ENCODE measurements around the gene LMCD1. TPM values are rescaled to one million over a fixed set of nuclear protein-coding genes. Genes with fewer than 3 reads are reported as not detected.

The LMCD1 gene
- total RNA-seq, 4 donors from 2014 or later, result 23.3 to 52.8 (median 34.8) TPM

DNA sequence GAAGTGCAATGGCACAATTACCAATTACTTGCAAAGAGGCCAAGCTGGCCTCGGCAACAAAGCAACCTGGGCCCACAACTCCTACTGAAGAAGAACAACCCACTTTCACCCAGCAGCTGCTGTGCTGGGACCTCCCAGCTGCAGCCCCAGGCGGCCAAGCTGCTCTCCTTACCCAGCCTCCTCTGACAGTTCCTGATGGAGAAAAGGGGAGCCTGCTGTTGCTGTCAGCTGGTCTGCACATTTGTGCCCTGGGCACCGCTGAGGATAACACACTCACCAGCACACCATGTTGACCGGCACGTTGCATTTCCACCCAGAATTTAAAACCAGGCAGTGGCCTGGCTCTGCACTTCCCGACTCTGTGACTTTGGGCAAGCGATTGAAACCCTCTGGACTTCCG, 109.3 kb downstream of the LMCD1 start:
- H3K9me3 ChIP-seq, result no peaks in the 10 kb centered on the region
- no peaks in the 10 kb centered on the region for H3K36me3 ChIP-seq
- H3K4me1 ChIP-seq, result peaks cover 11 to 32% (median 12%) of the 10 kb centered on the region in 3 donors
- H3K27ac ChIP-seq, result peak overlapping the region in 2 of 4 donors; percentile 29 to 65
- peak overlapping the region in 2 of 4 donors; percentile 12 to 48 for H3K4me3 ChIP-seq
- DNase-seq, result no peak
- intact Hi-C loops (cut with DNase I), result no loop called here
- H3K27me3 ChIP-seq, result no peaks in the 10 kb centered on the region
- WGBS, 2 donors, result 97 to 100% methylated on average over 3 to 6 of the region's 8 CpGs
- TF ChIP-seq POLR2A (IDR thresholded peaks at IDR 0.05), result no peak
- TF ChIP-seq, protein P1, sequence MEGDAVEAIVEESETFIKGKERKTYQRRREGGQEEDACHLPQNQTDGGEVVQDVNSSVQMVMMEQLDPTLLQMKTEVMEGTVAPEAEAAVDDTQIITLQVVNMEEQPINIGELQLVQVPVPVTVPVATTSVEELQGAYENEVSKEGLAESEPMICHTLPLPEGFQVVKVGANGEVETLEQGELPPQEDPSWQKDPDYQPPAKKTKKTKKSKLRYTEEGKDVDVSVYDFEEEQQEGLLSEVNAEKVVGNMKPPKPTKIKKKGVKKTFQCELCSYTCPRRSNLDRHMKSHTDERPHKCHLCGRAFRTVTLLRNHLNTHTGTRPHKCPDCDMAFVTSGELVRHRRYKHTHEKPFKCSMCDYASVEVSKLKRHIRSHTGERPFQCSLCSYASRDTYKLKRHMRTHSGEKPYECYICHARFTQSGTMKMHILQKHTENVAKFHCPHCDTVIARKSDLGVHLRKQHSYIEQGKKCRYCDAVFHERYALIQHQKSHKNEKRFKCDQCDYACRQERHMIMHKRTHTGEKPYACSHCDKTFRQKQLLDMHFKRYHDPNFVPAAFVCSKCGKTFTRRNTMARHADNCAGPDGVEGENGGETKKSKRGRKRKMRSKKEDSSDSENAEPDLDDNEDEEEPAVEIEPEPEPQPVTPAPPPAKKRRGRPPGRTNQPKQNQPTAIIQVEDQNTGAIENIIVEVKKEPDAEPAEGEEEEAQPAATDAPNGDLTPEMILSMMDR (IDR thresholded peaks at IDR 0.05), result no peak

GRCh38 chr3:8617921-8618320, 116.3 kb downstream of the LMCD1 start:
- intact Hi-C loops (cut with DNase I), result no loop called here
- WGBS, 2 donors, result 94 to 100% methylated on average over 4 of the region's 5 CpGs

DNA sequence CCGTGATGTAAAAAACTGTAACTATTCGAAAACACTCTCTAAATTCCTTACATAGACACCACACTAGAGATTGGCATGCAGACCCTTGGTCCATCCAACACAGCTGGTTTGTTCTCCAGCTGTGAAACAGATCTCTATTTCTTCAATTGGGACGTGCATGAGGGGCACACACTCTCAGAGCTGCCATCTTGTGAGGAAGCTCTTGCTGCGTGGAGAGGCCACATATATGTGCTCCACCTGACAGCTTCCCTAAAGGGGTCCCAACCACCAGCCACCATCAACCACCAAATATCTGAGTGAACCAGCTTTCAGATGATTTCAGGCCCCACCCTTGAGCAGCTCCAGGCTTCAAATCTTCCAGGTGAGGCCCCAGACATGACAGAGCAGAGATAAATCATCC, 117.3 kb downstream of the LMCD1 start:
- peak overlapping the region; percentile 32 to 73 (median 70) for H3K27ac ChIP-seq
- no peaks in the 10 kb centered on the region for H3K36me3 ChIP-seq
- intact Hi-C loops (cut with DNase I), result no loop called here
- no peaks in the 10 kb centered on the region for H3K9me3 ChIP-seq
- no peak for TF ChIP-seq POLR2A (IDR thresholded peaks at IDR 0.05)
- TF ChIP-seq, protein P1 (IDR thresholded peaks at IDR 0.05), result no peak
- peaks cover 0 to 5% (median 0%) of the 10 kb centered on the region in 4 donors for H3K27me3 ChIP-seq
- no peak for DNase-seq
- no peak overlapping the region for H3K4me3 ChIP-seq
- WGBS, 2 donors, result 94% methylated on average over 4 of the region's 4 CpGs
- H3K4me1 ChIP-seq, result peaks cover 0 to 42% (median 18%) of the 10 kb centered on the region in 3 donors

More at GRCh38 chr3:8617921-8618320, 116.3 kb downstream of the LMCD1 start:
- Histone ChIP-seq H3K27me3 (no peaks in the 10 kb centered on the region), H3K27ac (no peak overlapping the region), H3K9me3 (no peaks in the 10 kb centered on the region), H3K4me1 (peaks cover 0 to 34% (median 14%) of the 10 kb centered on the region in 3 donors), H3K4me3 (no peak overlapping the region), H3K36me3 (no peaks in the 10 kb centered on the region)
- DNase-seq, result no peak
- no peak for TF ChIP-seq POLR2A (IDR thresholded peaks at IDR 0.05)
- TF ChIP-seq, protein P1 (IDR thresholded peaks at IDR 0.05), result no peak

GRCh38 chr3:8619548-8619947, 117.9 kb downstream of the LMCD1 start:
- H3K4me1 ChIP-seq, result peaks cover 0 to 42% (median 18%) of the 10 kb centered on the region in 3 donors
- peak overlapping the region; percentile 70 to 74 (median 72) for H3K27ac ChIP-seq
- H3K4me3 ChIP-seq, result no peak overlapping the region
- TF ChIP-seq POLR2A (IDR thresholded peaks at IDR 0.05), result no peak
- TF ChIP-seq, protein P1 (IDR thresholded peaks at IDR 0.05), result no peak
- DNase-seq, result no peak
- H3K9me3 ChIP-seq, result no peaks in the 10 kb centered on the region
- H3K27me3 ChIP-seq, result peaks cover 0 to 5% (median 0%) of the 10 kb centered on the region in 4 donors
- H3K36me3 ChIP-seq, result no peaks in the 10 kb centered on the region
- intact Hi-C loops (cut with DNase I), result no loop called here
- WGBS, 2 donors, result 64 to 66% methylated on average over 6 to 7 of the region's 7 CpGs

DNA sequence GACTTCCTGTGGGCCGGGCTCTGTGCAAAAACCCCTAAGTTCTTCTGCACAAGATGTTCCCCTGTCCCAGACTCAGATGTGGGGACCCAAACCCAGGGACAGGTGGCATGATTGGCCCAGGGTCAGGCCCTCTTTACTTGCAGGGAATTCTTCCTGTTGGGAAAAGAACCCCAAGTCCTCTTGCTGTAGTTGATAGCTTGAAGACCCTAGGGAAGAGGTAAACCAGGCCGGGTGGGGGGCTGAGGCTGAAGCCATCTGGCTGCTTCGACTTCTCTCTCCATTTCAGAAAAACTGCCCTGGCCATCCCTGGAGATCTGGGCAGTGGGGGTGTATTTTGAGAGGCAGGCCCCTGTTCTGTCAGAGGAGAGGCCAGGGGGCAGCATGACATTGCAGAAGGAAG, 119.5 kb downstream of the LMCD1 start:
- intact Hi-C loops (cut with DNase I), result no loop called here
- no peak overlapping the region for H3K27ac ChIP-seq
- no peak for DNase-seq

More for the DNA sequence above, 119.5 kb downstream of the LMCD1 start:
- TF ChIP-seq POLR2A (IDR thresholded peaks at IDR 0.05), result no peak
- TF ChIP-seq, protein P1 (IDR thresholded peaks at IDR 0.05), result no peak
- peaks cover 0 to 5% (median 0%) of the 10 kb centered on the region in 4 donors for H3K27me3 ChIP-seq
- WGBS, 2 donors, result 87% methylated on average over 3 of the region's 3 CpGs; no CpG with 5 or more reads in 1 of the 2 donors
- H3K9me3 ChIP-seq, result no peaks in the 10 kb centered on the region
- peaks cover 0 to 42% (median 18%) of the 10 kb centered on the region in 3 donors for H3K4me1 ChIP-seq
- H3K36me3 ChIP-seq, result no peaks in the 10 kb centered on the region
- no peak overlapping the region for H3K4me3 ChIP-seq
